ENCODE measurements around the gene CFAP299.
A peak's percentile ranks its signal among the peaks of the same experiment; 100 is the strongest.

DNA sequence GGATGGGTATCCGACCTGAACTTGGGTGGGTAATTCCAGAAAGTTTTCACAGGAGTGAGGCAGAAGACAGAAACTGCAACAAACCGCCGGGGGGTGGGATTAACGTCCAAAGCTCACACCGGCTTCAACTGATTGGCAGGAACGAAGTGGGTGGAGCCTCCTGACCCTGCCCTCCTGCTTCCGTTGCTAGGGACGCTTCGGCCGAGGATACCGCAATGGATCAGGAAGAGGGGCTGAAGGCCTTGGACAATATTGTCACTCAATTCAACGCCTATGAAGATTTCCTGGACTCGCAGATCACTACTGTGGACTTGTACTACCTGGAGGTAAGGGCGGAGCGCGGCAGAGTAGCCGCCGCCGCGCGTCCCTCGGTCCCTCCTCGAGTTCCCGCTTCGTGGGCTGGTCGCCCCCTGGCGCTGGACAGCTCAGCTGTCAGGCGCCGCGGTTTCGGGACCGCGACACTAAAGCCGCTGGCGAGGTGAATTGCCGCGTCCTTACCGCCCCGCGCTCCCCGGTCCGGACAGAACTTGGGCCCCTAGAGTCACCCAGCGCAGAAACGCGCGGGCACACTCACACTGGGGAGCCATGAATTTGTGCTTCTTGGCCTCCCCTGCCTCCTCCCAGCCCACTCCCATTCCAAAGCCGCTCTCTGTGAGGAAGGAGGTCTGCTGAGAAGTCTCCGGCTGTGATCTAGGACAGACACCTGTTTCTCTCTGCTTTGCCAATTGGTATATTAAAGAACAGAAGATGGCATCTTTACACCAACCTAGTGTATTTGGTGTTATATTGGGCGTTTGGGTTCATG, at the start of gene CFAP299:
- peak in 1 of 3 donors; percentile 31 for TF ChIP-seq CTCF (IDR thresholded peaks at IDR 0.05)
- no peak for TF ChIP-seq POLR2A (IDR thresholded peaks at IDR 0.05)
